GM10847 (cell line): ENCODE data around the gene STARD5.

Experiments
- POLR2A ChIP-seq: IDR thresholded peaks from 2 replicates; pipeline ENCODE4 v1.6.1; 2011; ENCODE audit not compliant: insufficient read length; ENCODE audit errors: extremely low read depth

STARD5 gene

GRCh38 chr15:81323559-81323943 lies 390 bp downstream of the STARD5 start:
- TF ChIP-seq POLR2A, result no peak

- TF ChIP-seq POLR2A, result no peak
Observed at GRCh38 chr15:81322676-81323253, 1.2 kb downstream of the STARD5 start.

GRCh38 chr15:81321667-81322066 lies 2.3 kb downstream of the STARD5 start:
- no peak for TF ChIP-seq POLR2A

DNA sequence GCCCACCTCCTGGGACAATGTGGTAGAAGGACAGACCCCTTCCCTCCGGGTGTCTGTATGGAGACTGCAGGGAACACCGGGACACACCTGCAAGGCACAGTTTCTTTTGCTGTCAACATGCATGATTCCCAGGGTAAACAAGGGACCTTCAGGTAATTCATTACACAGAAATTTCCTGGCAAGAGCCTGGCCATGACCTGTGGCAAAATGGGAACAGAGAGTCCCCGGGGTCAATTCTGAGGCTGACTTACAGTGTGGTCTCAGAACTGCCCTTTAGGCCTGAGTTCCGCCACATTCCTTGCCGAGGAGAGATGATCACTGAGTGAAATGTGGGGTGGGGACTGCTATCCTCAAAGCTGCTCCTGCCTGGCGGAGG lies 6.3 kb downstream of the STARD5 start:
- TF ChIP-seq POLR2A, result no peak

GRCh38 chr15:81316267-81316666 lies 7.7 kb downstream of the STARD5 start:
- no peak for TF ChIP-seq POLR2A

DNA sequence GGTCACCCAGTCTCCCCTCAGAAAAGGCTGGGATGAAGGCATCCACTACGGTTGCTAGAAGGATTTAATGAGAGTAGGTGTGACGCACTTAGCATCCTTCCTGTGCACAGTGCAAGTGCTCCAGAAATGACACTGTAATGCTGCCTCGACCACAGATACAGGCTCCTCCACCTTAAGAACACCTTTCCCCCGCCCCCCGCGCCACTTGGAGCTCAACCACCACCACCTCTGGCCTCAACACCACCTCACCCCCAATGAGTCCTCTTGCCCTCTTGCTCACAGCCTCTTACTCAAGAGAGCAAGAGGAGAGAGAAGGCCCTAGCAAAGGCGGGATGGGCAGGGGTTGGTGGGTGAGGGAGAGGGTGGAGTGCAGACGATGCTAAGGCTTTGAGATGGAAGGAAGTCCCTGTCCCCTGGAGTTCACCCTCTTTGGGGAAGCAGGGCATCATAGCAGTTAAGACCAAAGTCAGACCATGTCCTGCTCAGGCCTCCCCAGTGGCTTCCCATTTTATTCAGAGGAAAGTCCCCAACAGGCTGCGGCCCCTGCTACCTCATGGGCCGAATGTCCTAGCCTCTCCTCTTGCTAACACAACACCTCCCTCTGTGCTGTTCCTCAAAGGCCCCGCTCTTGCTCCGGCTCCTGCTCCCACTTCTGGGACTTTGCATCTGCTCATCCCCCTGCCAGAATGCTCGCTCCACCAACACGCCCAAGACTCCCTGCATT lies 8.3 kb downstream of the STARD5 start:
- no peak for TF ChIP-seq POLR2A

- no peak for TF ChIP-seq POLR2A
Observed at GRCh38 chr15:81314378-81314777, 9.6 kb downstream of the STARD5 start.

DNA sequence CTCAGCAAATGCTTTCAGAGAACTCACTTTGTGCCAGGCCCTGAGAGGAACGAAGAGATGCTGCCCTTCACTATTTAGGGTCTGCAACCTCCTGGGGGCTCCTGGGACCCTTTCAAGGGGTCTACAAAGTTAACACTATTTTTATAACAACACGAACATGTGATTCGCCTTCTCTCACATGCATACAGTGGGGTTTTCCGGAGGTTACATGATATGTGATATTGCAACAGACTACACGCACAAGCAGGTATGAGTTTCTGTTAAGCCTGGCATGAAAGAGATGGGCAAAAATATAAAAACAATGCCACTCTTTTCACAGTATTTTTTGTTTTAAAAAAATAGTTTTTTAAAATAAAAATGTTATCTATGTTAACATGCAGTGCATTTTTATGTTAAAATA lies 10.3 kb downstream of the STARD5 start:
- TF ChIP-seq POLR2A, result no peak

DNA sequence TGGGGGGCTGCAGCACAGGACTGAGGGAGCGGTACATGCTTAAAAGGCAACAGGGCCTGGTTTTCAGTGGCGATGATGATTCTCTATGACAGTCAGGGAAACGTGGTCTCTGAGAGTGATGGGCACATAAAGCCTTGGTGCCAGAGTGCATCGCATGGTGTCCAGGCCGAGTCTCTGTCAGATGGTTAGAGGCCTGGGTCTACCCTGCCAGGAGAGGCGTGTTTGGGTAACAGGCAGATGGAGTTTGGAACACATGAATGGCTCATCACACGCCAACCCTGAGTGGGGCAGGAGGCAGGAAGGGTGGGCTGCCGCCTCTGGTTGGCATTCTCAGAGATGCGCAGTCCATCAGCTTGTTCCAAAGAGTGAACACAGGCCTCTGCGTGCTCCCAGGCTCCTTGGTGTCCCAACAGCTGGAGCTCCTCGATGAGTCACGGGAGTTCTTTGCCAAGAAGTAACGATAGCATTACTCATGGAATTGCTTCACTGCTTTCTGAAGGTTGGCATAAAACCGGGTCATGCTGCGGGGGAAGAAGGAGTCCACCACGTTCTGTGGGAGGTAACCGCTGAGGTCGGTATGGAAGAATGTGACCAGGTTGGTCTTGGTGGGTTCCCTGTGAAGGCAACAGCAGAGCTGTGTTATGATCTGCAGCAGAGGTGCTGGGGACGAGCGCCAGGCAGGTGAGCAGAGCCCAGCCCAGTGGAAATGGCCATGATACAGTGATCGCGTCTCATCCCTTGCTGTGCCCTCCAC lies 11.0 kb downstream of the STARD5 start:
- TF ChIP-seq POLR2A, result no peak

- TF ChIP-seq POLR2A, result no peak
Observed at GRCh38 chr15:81311752-81312464, 12.0 kb downstream of the STARD5 start.

- no peak for TF ChIP-seq POLR2A
Observed at GRCh38 chr15:81310480-81310879, 13.5 kb downstream of the STARD5 start.

GRCh38 chr15:81309647-81310450 lies 14.1 kb downstream of the STARD5 start:
- no peak for TF ChIP-seq POLR2A

DNA sequence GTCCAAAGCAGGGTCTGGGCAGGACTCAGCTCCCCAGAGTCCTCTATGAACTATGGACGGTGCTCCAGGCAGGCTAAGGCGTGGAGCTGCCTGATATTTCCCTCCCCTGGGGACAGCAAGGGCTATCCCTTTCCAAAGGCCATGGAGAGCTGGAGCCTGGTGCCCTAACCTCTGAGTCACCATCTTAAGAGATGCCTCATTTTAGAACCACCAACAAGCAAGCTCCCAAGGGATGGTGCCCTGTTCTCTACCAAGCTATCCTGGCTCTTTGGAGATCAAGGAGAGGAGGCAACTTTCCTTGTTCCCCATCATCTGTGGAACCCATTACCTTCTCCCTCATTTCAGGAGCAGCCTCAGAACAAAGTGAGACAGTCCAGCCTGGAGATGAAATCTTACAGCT lies 15.7 kb downstream of the STARD5 start:
- no peak for TF ChIP-seq POLR2A

DNA sequence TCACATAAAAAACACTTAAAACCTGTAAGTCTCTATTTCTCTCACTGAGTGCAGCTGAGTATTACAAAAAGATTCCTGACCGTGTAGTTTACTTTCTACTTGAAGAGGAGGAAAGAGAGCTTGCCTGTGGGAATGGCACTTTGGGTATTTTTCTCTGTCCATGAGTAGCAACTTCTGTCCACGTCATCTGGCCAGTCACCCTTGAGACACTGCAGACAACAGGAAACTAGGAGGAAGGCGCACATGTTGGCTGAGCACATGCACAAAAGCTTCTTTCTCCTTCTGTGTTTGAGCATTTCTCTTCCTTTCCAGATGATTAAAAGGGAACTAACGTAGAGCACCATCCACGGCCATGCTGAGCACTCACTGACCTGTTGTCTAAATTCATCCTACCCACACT lies 19.7 kb downstream of the STARD5 start:
- TF ChIP-seq POLR2A, result no peak
